ENCODE results near the gene STOML3. TPM values are rescaled to one million over a fixed set of nuclear protein-coding genes. Genes with fewer than 3 reads are reported as not detected.

STOML3 gene
- total and polyA plus RNA-seq, 2 of the 4 experiments (the other 2 are of a cell fraction): not detected

DNA sequence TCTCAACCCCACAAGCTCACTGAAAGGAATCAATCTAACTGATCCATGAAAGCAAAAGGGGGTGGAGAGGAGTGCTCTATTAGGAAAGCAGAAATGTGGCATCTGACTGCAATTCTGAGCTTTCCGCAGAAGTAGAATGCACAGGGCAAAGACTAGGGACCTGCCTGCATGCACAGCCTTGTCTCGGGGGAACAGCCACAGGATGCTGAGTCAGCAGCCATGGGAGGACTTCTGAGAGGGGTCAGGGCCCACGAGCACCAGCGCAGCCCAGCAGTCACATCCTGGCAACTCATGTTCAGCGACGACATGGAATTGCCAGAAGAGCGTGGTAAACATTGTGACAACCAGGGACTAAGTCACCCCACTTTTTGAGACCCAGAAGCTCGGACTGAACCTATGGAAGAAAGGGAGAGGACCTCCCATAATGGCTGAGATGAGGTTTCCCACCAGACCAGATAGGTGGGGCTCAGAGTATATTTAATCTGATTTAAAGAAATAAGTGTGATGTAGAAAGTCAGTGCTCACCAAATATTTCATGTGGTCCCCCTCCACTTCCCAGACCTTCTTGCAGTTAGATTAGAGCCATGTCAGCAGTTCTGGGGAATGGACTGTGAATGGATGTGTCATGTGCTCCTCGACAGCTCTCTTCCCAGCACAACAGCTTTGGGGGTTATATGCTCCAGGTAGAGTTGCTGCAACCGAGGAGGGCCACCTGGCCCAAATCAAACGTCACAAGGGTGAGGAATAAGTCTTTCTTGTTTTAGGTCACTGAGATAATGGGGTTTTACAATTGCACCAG is 32.6 kb downstream of the STOML3 start:
- 64% methylated on average over 3 of the region's 11 CpGs; no CpG with 5 or more reads in 1 of the 2 experiments for WGBS, 2 experiments (ENCODE audit: extremely low coverage in 2 of 2, insufficient read length in 1 of 2)
- H3K27me3 ChIP-seq (ENCODE audit: control insufficient read depth, insufficient read depth, low read length): no peaks in the 10 kb centered on the region
- H2BK120ac ChIP-seq (ENCODE audit: low read depth, low read length): no peak overlapping the region
- ChIA-PET POLR2A (ENCODE audit: unreplicated experiment) (no interaction called here), CTCF (no interaction called here)
- no peak overlapping the region for H3K18ac ChIP-seq (ENCODE audit: low read depth, low read length)
- H4K20me1 ChIP-seq (ENCODE audit: insufficient read depth, low read length): no peaks in the 10 kb centered on the region
- no peak overlapping the region for H3K4me3 ChIP-seq (ENCODE audit: insufficient read depth, low read depth, low read length)
- in situ Hi-C loops (cut with MboI; ENCODE audit: low sequenced_read_pairs) (no loop called here), dilution Hi-C loops (cut with HindIII; ENCODE audit: low sequenced_read_pairs, unreplicated experiment) (no loop called here), intact Hi-C loops (cut with micrococcal nuclease) (no loop called here)
- no peak for TF ChIP-seq POLR2A (IDR thresholded peaks at IDR 0.05; ENCODE audit: low read depth, low read length)
- TF ChIP-seq RFX5 (IDR thresholded peaks at IDR 0.05; ENCODE audit: low read depth, low read length): no peak
- peak; percentile 73 for TF ChIP-seq MAFK (IDR thresholded peaks at IDR 0.05; ENCODE audit: low read depth, low read length)
- H3K56ac ChIP-seq (ENCODE audit: extremely low read depth, insufficient read depth, low read length): no peak overlapping the region
- no peaks in the 10 kb centered on the region for H3K9me1 ChIP-seq (ENCODE audit: insufficient read depth, low read length)
- no peak overlapping the region for H3K23ac ChIP-seq (ENCODE audit: low read depth, low read length)
- H3K4me2 ChIP-seq (ENCODE audit: low read depth, low read length): no peak overlapping the region
- no peak overlapping the region for H2BK15ac ChIP-seq (ENCODE audit: low read depth, low read length)
- H3K9ac ChIP-seq (ENCODE audit: low read depth, low read length): no peak overlapping the region
- no TSS peak for BruUV-seq (replicated peaks)
- H4K8ac ChIP-seq (ENCODE audit: low read depth in 2 of 2, low read length in 2 of 2): no peak overlapping the region
- no peaks in the 10 kb centered on the region for H3K4me1 ChIP-seq (ENCODE audit: control insufficient read depth, insufficient read depth, low read length)
- H2AK9ac ChIP-seq (replicated peaks; ENCODE audit: low read depth, low read length, poor library complexity): no peak overlapping the region
- ATAC-seq (ENCODE audit: low read depth): no peak
- H3K79me1 ChIP-seq (ENCODE audit: low read depth in 1 of 2, low read length in 2 of 2): no peaks in the 10 kb centered on the region
- H3K36me3 ChIP-seq (ENCODE audit: control insufficient read depth, insufficient read depth, low read length): no peaks in the 10 kb centered on the region
- no peak overlapping the region for H2AK5ac ChIP-seq (ENCODE audit: low read depth, low read length)
- no peak overlapping the region for H4K91ac ChIP-seq (ENCODE audit: insufficient read depth, low read depth, low read length)
- H2BK20ac ChIP-seq (ENCODE audit: low read depth, low read length): no peak overlapping the region
- no peak overlapping the region for H3K4ac ChIP-seq (ENCODE audit: low read depth, low read length)
- no peak overlapping the region for H3K14ac ChIP-seq (replicated peaks; ENCODE audit: low read depth, low read length)
- no peak overlapping the region for H2BK5ac ChIP-seq (ENCODE audit: low read depth, low read length, poor library complexity, severe bottlenecking)
- H4K5ac ChIP-seq (ENCODE audit: low read depth, low read length): no peak overlapping the region
- no peak overlapping the region for H3K27ac ChIP-seq (ENCODE audit: insufficient read depth, low read length)
- H3K9me3 ChIP-seq (ENCODE audit: control insufficient read depth, insufficient read depth, low read length): no peaks in the 10 kb centered on the region
- H2AFZ ChIP-seq (replicated peaks; ENCODE audit: low read length, poor library complexity): no peak overlapping the region
- DNase-seq: no peak

Measured in IMR-90 (cell line).